Choroid plexus epithelial cell (primary cell): ENCODE measurements around the gene ADCYAP1R1.

Source experiments
- DNase-seq: peaks from one replicate; pipeline ENCODE4 v3.0.0-alpha.2; 2010; ENCODE audit warnings: low read depth
- H3K4me3 ChIP-seq: 2 replicates; pipeline ENCODE4 v1.5.1; 2011; ENCODE audit warnings: low read depth, mild to moderate bottlenecking, control low read depth, low read length, moderate library complexity
- TF ChIP-seq, protein P1 (sequence below): conservative IDR thresholded peaks from 2 replicates; pipeline ENCODE4 v1.5.1; 2011; ENCODE audit warnings: low read depth, mild to moderate bottlenecking, control low read depth, inconsistent platforms, low read length, moderate library complexity

The ADCYAP1R1 gene

DNA sequence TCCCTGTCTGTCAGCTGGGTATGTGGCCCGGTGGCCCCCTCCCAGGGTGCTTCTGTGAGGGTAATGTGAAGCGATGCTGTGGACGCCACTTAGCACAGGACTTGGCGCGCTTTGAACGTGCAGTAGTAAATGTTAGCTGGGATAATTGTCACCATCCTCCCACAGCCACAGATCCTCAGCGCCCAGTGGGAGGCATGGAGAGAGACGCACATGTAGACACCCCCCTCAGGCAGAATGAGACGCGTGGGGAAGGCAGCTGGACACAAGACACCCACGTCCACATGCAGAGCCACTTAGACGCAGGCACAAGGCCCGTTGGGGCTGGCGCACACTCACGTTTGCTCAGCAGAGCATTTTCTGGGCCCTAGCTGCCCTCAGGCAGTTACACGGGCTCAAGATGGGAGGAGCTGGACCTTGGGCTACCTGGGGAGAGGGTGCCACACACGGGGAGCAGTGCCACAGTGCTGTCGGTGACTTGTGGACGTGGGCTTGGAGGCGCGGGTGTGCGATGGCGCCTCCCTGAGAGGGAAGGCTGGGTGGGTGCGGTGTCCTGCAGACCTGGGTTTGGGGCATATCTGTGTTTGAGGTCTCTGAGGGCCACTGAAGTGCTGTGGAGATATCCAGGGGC is 26.4 kb downstream of the ADCYAP1R1 start:
- TF ChIP-seq, protein P1, sequence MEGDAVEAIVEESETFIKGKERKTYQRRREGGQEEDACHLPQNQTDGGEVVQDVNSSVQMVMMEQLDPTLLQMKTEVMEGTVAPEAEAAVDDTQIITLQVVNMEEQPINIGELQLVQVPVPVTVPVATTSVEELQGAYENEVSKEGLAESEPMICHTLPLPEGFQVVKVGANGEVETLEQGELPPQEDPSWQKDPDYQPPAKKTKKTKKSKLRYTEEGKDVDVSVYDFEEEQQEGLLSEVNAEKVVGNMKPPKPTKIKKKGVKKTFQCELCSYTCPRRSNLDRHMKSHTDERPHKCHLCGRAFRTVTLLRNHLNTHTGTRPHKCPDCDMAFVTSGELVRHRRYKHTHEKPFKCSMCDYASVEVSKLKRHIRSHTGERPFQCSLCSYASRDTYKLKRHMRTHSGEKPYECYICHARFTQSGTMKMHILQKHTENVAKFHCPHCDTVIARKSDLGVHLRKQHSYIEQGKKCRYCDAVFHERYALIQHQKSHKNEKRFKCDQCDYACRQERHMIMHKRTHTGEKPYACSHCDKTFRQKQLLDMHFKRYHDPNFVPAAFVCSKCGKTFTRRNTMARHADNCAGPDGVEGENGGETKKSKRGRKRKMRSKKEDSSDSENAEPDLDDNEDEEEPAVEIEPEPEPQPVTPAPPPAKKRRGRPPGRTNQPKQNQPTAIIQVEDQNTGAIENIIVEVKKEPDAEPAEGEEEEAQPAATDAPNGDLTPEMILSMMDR: no peak
- no peak overlapping the region for H3K4me3 ChIP-seq
- no peak for DNase-seq

DNA sequence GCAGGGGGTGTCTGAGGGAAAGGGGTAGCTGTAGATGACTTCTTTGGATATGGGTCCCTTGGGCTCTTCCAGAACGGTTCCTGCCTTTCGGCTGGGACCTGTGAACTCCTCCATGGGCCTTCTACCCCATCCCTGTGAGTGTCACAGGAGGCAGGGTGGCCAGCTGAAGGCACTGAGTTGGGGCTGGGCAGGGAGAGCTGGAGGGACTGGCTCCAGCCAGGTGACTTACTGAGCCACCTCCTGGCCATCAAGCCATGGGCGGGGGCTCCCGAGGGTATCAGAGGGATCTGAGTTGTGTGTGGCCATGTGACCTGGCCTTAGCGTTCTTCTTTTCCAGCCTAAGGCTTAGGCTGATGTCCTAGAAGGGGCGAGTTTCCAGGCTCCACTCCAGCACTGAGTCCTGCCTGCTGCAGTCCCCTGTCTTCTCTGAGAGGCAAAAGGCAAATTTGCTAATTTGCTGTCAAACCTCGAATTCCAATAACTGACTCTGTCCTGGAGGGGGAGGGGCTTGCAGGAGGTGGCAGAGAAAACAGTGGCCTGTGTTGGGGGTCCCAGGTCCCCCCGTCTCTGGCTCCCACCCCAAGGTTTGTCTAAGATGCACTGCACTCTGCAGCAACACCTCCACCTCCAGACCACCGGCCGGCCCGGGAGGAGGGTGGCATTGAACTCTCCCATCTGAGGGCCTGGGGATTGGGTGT is 27.2 kb downstream of the ADCYAP1R1 start:
- no peak for DNase-seq
- TF ChIP-seq, protein P1: no peak
- no peak overlapping the region for H3K4me3 ChIP-seq

DNA sequence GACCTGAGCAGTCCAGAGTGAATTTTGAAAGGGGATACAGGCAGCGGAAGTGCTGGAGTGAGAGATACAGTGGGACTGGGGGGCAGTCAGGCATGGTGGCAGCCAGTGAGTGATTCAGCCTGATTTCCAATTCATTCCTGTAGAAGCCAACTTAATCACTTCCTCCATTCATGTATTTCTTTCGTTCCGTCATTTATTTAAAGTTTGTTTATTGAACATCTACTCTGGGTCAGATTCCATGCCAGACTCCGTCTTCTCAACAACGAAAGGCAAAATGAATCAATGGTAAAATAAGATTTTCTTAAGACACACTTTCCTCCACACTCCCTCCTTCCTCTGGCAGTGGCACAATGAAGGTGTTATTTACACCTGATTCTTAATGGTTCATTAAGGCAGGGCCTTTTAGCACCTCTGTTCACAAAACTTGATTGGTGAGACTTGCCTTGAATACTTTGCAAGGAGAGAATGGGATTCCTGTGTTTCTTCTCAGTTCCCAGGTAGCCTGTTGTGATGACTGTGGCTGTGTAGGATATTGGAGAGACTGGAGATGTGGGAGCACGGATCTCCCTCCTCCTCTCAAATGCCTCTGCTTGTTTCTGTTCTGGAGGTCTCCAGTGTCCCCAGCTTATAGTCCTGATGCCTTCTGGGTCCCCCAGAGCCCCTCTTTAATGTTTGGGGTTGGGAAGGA is 27.9 kb downstream of the ADCYAP1R1 start:
- DNase-seq: no peak
- no peak overlapping the region for H3K4me3 ChIP-seq
- TF ChIP-seq, protein P1: no peak

DNA sequence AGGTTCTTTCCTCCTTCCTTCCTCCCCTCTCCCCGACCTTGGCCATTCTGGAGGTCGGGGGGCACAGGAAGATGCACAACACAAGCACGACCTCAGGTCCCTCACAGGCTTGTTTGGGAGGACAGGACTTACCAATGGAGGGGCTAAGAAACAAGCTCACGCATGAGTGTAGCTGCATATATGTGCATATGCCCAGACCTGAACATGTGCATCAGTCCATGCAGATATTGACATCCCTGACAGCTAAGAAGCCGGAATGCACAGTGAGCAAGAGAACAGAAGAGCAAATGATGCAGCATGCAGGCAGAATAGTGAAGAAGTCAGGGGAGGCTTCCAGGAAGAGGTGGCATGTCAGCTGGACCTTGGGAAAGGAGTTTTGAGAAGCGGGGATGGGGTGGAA is 28.7 kb downstream of the ADCYAP1R1 start:
- TF ChIP-seq, protein P1: no peak
- DNase-seq: no peak
- H3K4me3 ChIP-seq: no peak overlapping the region

DNA sequence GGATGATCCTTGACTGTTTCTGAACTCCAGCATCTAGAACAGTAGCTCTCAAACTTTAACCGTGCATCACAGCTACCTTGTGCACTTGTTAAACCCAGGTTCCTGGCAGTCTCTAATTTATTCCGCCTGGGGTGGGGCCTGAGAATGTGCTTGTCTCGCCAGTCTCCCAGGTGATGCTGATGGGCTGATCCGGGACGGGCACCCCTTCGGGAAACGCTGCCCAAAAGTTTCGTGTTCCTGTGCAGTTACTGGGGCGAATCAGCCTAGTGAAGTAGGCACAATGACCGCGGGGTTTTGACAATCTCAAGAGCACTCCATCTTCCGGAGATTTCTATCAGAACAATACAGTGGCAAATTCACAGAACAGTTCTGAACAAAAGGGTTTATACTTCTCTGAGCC is 29.9 kb downstream of the ADCYAP1R1 start:
- no peak for DNase-seq
- TF ChIP-seq, protein P1: no peak
- no peak overlapping the region for H3K4me3 ChIP-seq

DNA sequence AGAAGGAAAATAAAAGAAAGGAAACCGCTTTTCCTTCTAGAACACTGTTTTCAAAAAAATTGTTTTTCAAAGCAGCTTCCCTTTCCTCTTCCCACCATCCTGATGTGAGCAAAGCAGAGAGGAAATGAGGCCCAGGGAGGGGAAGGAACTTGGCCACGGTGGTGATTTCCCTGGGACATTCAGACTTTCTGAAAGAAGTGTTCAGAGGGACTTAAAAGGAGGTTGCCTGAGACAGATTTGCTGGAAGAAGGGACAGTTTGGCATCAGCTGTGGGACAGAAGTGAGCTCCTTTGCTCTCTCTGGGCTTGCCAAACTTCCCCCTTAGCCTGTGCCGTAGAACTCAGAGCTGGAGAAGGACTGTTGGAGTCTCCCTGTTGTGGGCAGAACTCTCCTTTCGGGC is 30.3 kb downstream of the ADCYAP1R1 start:
- no peak for DNase-seq
- no peak overlapping the region for H3K4me3 ChIP-seq
- TF ChIP-seq, protein P1: no peak
